Stimulated activated CD4-positive, alpha-beta T cell treated with anti-CD3 and anti-CD28 coated beads, Interleukin-1b, Interleukin-23, amount 100 ng/mL, for 1 hour (primary cell): ENCODE data around the gene RTN4IP1.

Experiments
- DNase-seq, 2 donors: peaks; one replicate each; pipeline ENCODE4 v3.0.0-alpha.2; 2020; ENCODE audit warnings: low read depth in 2 of 2

The RTN4IP1 gene

DNA sequence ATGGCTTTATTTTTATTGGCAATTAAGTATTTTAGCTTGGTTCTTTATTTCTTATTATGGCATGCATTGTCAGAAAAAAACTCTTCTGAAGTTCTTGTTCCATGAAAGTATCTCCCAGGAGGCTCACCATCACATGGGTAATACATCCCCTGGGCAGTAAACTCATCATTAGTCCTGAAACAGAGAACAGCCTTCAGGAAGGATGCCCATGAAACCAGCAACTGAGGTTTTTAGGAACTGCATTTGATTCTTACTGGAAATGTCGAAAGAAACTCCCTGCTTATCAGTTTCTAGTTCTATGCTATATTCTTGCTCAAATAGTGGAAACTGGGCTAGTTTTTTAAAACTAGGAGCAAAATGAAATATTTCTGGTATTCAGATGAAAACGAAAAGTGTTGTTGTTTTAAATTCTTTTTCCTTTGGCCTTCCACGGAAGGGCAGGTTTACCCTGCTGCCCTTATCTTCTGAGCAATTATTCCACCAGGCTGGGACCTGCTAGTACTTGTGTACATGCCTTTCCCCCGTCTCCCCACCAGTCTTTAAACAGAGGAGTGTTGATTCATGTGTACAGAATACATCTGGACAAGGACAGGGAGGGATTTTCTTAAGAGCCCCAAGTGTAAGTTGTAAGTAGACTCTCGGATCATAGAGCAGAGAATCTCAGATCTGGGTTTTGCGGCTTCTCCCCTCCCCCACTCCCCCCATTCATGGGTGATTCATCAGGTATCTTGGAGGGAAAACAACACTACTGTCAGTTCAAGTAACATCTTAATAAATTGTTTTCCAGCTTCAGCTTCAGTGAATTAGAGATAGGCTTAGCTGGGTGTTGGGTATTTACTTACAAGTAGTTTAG is 81.5 kb downstream of the RTN4IP1 start:
- DNase-seq = no peak

DNA sequence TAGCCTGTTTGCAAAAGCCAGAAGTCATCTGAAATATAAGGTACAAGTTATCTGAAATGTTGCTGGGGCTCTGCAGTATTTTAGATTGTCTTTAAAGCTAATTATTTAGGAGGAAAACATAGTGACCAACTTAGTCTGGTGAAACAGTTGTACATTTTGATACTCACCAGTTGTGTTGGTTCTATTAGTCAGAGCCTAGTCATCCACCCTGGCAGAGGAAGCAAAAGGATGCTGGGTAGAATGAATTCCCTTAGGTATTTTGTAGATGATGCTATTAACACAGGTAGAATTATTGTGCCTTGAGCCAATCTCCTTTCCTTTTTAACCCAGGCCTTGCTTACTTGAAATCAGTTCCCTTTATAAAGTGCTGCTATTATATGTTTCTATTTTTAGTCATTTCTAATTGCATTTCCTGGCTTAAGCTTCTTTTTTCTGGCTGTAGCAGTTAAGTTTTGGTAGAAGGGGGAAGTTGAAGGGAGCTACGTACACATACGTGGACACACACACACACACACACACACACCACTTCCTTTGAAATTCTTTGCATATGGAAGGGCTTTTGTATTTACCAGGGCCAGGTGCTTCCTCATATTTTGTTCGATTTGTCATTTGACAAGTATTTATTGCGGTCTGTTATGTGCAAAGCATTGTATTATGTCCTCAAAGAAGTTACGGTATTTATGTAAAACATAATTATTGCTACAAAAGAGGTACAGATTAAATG is 82.4 kb downstream of the RTN4IP1 start:
- DNase-seq = no peak

DNA sequence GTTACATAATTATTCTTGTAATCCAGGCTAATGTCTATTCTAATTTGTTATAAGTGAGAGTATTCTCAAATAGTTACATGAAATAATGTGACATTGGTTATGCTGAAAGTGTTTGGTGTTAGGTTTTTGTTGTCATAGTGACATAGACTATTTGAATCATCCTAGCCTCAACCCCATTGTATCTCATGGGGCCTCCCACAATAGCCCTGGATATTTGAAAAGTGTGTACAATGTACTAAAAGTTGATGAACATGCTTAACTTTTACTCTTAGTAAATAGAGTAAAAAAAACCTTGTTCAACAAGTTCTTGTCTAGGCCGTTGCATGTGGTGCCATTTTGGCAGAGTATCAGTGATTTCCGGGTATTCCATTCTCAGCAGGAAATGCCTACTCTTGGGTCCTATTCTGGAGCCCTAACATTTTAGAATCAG is 83.0 kb downstream of the RTN4IP1 start:
- no peak for DNase-seq

DNA sequence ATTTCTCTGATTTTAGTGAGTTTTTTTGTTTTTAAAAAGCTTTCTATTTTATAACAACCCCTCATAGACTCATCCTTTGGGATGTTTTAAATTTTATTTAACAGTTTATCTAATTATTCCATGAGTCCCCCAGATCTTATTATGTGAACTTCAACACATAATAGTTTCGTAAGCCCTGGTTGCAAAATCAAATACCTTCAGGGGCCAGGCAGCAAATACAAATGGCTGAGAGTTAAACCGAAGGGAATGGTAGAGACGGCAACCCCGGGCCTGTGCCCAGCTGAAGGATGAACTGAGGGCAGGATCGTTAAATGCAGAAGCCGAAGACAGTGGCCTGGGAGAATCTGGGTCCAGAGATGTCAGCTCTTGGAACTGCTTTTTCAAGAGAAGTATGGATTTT is 88.4 kb downstream of the RTN4IP1 start:
- no peak for DNase-seq

DNA sequence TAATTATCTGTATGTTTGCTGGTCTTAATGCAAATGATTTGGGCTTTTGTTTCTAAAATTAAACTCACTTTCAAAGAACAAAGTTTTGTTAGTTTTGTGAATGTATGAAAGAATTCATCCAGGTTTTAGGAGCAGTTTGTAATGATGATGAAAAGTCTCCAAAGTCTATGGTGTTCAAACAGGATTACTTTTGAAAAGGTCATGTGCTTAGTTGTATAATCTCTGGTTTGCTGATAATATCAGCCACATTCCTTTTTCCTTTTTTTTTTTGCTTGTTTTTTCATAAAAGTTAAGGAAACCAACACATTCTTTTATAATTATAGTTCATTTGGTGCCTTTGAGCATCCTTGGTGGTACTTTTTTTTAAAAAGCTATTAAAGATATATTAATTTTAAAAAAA is 88.9 kb downstream of the RTN4IP1 start:
- DNase-seq = no peak

DNA sequence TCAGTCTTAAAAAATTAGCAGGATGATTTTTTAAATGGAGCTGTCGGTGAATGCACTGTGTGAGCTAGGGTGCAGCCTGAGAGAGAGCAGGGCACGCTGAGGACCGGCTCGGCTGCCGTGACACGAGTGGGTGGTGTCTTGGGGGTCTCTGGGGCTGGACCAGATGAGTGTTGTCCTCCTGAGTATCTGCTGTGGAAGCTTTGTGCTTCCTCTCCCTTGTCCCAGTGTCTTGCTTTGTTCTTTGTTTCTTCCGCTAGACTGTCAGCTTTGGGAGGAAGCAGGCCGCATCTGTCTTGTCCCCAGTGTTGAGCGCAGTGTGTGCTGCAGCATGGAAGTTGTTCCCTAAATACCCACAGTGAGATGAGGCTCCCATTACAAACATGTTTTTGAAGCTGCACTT is 89.4 kb downstream of the RTN4IP1 start:
- no peak for DNase-seq

DNA sequence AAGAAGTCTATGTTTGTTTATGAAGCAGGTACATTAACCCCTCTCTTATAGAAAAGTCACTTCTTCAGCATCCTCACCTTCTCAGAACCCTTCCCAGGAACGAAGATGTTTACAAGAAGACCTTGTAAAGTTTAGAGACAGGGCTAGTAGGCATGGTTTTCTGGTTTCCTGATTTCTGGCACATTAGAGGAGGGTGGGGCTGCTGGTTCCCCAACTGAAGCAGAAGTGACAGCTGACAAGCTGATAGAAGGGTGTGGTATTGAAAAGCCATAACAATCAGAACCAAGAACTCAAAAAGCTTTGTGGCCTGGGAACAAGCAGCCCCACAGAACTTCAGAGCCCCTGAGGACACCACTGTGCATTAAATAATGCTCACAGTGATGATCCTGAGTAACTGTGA is 91.2 kb downstream of the RTN4IP1 start:
- DNase-seq = no peak

DNA sequence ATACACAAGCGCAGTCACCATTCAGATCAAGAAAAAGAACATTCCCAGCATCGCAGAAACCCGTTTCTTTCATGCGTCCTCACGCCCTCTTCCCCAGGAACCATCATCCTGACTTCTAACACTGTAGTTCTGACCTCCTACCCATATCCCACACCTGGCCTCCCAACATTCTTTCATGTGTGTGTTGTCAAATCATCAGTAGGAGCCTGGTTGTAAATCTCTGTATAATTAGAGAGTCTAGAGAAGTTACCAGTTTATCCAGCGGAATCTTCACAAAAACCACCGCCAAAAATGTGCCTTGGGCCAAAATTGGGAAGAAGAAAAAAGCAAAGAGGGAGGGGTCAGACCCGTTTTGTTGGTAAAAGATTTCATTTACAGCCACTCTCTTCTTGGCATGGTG is 91.6 kb downstream of the RTN4IP1 start:
- no peak for DNase-seq

DNA sequence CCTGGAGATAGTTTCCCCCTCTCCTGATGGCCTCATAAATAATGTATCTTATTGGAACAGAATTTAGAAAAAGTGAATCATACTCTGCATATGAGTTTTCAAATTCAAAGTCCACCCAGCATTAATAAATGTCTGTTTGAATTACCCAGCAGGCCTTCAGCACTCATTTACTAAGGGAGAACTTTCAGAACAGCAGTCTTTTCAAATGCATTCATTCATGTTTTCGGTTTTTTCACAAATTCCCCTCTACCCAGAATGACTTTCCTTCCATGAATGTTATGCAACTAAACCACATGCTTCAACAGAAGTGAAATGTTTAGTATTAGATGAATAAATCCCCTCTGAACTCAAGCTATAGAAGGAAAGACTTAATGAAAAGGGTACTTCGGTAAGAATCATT is 92.4 kb downstream of the RTN4IP1 start:
- no peak for DNase-seq

DNA sequence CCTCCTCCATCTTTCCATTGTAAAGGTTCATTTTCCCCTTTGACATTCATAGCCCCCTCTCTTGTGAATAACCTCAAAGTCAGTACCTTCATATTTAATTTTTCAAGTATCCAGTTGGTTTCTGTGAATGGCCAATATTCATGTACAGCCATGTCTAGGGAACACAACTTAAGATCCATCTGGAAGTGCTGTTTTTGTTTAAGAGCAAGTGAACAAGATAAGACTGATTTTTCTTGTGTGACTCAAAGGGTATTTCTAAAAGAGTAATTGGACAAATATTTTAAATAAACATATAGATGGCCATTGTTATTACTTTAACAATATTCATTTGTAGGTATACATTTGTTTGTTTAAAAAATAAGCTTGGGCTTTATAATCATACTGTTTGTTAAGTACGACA is 92.9 kb downstream of the RTN4IP1 start:
- no peak for DNase-seq

DNA sequence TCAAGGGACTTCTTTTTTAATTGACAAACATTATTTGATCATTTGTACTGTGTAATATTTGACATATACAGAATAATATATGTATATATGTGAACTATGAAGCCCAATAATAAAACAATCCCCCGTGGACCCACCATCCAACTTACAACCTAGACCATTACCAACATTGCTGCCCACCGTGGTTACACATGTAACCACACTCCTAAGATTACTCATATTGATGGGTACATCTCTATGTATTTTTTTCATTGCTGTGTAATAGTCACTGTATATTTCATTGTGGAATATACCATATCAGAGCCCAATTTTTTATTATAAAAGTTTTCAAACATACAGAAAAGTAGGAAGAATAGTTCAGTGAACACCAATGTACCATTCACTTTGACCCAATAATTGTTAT is 94.3 kb downstream of the RTN4IP1 start:
- DNase-seq = no peak

DNA sequence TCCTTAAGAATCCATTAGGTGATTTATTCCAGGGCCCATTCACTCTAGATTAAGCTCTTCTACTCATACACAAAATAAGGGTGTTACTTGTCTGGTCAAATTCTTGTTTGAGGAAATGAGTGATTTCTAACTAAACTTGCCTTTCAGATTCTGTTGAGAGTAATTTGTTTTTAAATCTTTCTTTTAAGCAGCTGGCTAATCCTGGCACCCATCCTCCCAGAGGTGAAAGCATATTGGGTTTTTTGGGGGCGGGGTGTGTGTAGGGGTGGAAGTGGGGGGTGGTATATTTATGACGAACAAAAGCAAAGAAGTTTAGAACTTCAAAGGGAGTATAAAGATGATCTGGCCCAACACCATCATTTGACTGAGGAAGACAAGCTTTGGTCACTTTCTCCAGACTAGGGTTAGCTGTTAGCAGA is 94.7 kb downstream of the RTN4IP1 start:
- no peak for DNase-seq

DNA sequence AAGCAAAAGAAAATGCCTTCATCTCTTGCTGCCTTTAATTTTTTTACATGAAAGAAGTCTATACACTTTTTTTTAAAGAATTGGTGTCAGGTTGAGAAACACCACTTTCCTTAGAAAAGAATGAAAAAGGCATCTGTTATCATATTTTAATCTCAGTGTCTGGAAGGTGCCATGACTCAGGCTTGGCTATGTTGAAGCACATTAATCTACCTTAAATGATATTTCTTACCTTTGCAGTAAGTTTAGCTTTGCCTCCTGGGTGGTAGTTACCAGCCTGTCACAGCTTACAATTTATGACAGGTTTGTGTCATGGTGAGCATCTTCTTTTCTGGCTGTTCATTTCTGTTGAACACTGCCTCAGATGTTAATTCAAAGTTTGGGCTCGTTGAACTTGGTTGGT is 95.3 kb downstream of the RTN4IP1 start:
- no peak for DNase-seq

DNA sequence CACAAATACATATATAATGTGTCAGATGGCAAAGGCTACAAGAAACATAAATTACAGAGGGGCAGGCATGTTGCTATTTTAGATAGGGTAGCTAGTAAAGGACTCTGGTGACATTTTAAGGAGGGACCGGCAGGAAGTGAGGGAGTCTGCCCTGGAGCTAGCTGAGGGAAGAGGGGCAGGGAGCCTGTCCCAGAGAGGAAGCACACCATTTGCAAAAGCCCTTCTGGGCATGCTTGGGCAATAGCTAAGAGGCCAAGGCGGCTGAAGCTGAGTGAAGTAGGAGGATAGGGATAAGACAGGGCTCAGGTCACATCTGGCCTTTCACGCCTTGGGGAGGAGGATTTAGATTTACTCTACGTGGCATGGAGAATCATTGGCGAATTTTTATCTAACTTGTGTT is 96.2 kb downstream of the RTN4IP1 start:
- no peak for DNase-seq

DNA sequence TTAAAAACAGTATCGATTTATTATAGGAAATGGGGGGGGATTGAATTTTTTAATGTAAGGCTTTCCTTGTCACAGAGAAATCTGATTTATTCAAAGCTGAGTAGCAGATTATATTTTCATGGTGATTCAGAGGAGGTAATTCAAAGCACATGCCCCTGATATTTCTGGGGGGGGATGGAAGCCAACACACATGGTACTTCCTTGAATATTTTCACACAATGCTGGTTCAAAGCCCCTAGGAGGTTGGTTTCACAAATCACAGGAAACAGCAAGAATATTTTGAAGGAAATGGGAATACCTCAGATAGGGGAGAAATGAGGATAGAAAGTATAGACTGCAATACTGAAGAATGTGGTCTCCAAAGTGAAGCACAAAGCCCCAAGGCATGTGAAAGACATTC is 98.8 kb downstream of the RTN4IP1 start:
- DNase-seq = no peak

DNA sequence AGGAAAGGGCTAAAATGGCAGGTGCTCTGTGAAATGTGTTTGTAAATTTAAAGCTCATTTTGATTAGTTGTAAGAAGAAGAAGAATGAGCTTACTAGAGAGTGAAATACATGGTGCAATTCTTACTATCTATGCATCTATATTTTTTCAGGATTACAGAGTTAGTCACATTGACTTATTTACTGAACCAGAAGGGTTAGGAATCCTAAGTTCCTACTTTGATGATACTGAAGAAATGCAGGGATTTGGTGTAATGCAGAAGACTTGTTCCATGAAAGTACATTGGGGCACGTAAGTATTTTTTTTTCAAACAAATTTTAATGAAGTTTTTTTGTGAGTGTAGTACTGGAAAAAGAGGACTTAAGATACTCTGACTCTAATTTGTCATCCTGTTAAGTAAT is 99.3 kb downstream of the RTN4IP1 start:
- DNase-seq = no peak

DNA sequence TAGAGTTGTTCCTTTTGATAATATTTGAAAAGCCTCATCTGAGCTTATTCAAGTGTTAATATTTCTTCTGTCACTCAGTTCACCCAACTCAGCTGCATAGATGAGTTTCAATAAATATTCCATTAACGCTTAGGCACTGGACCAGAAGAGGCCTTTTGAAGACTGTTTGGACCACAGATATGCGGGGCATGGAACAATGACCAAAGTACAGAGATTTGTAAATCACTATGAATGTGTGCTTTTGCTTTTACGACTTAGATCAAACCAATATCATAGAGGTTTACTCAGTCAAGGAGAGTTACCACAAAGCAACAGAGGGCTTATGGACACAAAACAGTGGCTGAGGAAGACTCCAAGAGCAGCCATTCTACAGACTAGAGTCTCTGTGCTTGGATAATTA is 99.9 kb downstream of the RTN4IP1 start:
- DNase-seq = no peak

DNA sequence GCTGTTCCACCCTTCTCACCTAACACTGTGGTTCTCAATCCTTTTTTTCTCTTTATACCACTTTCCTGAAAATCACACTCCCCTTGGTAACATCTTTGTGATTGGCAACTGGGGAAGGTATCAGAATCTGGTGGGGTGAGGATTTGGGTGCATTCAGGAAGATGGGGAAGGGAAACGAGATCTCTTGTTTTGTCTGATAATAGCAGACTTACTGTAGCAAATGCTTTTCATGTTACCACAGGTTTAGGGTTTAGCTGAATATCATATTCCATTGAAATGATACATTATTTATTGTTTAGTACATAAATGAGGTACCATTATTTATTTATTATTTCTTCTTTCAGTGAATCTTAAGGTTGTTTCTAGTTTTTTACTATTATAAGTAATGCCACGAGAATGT is 100.8 kb downstream of the RTN4IP1 start:
- DNase-seq = no peak

DNA sequence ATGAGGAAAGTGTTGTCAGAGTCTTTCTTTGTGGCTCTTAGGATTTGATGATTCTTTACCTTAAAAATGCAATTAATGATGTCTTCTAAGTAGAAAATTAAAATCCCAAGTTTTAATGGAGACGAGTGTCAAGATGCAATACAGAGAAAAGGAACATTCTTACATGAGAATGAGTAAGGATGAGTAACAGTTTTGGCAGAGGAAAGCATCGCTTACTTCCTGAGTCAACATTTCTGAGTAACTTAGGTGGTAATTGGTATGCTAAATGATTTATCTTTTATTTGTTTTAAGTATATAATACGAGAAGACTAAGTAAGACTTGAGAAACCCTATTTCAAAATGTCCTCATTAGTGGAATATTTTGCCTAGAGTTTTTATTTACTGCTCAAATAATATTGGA is 101.3 kb downstream of the RTN4IP1 start:
- no peak for DNase-seq

DNA sequence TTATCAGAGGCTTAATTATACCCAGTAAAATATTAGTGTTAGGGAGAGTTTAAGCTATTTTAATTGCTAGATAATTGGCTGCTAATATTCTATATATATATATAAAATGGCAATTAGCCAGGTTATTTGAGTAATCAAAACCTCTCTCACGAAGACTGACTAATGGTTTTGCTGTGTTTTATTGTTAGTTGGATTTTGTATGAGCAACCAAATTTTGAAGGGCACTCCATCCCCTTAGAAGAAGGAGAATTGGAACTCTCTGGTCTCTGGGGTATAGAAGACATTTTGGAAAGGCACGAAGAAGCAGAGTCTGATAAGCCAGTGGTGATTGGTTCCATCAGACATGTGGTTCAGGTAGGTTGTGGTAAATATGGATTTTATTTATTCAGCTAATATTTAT is 102.2 kb downstream of the RTN4IP1 start:
- no peak for DNase-seq

DNA sequence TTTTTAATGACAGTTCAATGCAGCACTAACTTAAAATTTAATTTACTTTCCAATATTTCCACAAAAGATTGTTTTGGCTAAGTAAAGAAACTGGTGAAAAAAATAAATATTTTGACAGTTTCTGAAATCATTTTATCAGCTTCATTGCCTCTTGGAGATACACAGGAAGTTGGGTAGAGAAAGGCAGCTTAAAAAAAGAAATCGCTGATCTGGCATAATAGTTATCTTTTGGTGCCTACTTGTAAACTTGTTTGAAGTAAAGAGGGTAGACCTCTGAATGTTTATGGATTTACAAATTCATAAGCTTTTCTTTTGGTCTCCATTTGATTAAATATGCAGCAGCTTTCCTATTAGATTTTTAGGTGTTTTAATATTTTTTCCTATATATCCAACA is 103.4 kb downstream of the RTN4IP1 start:
- no peak for DNase-seq

DNA sequence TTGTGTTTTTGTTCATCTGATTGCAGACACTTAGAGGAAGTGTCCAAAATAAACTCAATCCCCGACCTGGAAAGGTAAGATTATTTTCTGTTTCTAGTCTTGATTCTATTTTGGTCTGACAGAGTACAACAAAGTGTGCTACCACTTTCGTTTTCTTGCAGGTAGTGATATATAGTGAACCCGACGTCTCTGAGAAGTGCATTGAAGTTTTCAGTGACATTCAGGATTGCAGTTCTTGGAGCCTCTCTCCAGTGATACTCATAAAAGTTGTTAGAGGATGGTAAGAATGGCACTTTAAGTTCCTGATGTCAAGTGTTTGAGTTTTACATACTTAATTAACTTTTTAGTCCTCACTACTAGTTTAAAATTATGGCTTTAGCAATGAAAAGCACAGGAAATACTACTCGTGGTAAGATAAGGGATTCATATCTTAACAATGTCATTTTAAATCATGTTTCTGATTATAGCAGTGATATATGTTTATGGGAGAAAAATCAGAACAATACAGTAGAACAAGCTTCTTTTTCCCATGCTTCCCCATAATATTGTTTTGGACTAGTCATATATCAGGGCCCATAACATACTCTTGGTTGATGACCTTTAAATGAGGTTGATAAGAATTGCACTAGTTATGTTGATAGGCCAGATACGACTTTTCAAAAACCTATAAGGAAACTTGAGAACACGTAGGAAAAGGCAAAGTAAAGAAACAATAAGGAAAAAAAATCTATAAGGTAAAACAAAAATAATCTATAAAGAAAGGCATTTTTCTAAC is 104.0 kb downstream of the RTN4IP1 start:
- no peak for DNase-seq
